Measurements from ENCODE around the gene ZRANB1. TPM values are rescaled to one million over a fixed set of nuclear protein-coding genes. Genes with fewer than 3 reads are reported as not detected.

Gene ZRANB1
- total RNA-seq, 2 donors from 2014 or later, result 15.0 to 16.0 TPM

DNA sequence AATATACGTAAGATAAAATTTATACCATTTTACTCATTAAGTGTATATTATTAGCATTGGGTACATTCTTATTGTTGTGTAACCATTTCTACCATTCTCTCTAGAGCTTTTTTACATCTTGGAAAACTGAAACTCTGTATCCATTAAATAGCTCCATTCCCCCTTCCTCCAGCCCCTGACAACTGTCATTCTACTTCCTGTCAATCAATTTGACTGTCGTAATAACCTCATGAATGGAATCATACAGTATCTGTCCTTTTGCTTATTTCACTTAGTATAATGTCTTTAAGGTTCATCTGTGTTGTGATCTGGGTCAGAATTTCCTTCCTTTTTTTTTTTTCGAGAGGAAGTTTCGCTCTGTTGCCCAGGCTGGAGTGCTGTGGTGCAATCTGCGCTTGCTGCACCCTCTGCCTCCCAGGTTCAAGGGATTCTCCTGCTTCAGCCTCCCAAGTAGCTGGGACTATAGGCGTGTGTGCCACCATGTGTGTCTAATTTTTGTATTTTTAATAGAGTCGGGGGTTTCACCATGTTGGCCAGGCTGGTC is 15.6 kb downstream of the ZRANB1 start:
- Mint-ChIP-seq H3K9me3 (no peaks in the 10 kb centered on the region), H3K36me3 (ENCODE audit: insufficient read depth in 2 of 2) (no peaks in the 10 kb centered on the region), H3K27ac (no peak overlapping the region), H3K4me1 (ENCODE audit: low read depth) (peaks cover 64% of the 10 kb centered on the region), H3K27me3 (ENCODE audit: low read depth) (no peaks in the 10 kb centered on the region), H3K4me3 (no peak overlapping the region)
- DNase-seq (no peak), ATAC-seq (replicated peaks in 1 of 2) (no peak)

- Mint-ChIP-seq H3K4me1 (ENCODE audit: low read depth) (peaks cover 59% of the 10 kb centered on the region), H3K9me3 (no peaks in the 10 kb centered on the region), H3K27ac (no peak overlapping the region), H3K4me3 (no peak overlapping the region), H3K27me3 (ENCODE audit: low read depth) (no peaks in the 10 kb centered on the region), H3K36me3 (ENCODE audit: insufficient read depth in 2 of 2) (no peaks in the 10 kb centered on the region)
- no peak for ATAC-seq (replicated peaks in 1 of 2)
- no peak for DNase-seq
These were observed 17.6 kb downstream of the ZRANB1 start for GRCh38 chr10:124959564-124959963.

GRCh38 chr10:124961248-124961570 is 19.3 kb downstream of the ZRANB1 start:
- no peak overlapping the region for H3K27ac Mint-ChIP-seq
- H3K4me1 Mint-ChIP-seq (ENCODE audit: low read depth), result peaks cover 53% of the 10 kb centered on the region
- peak overlapping the region in 1 of 2 donors; percentile 34 for H3K4me3 Mint-ChIP-seq
- no peak for DNase-seq
- H3K9me3 Mint-ChIP-seq, result no peaks in the 10 kb centered on the region
- no peaks in the 10 kb centered on the region for H3K36me3 Mint-ChIP-seq (ENCODE audit: insufficient read depth in 2 of 2)
- no peaks in the 10 kb centered on the region for H3K27me3 Mint-ChIP-seq (ENCODE audit: low read depth)
- ATAC-seq (replicated peaks in 1 of 2), result no peak

GRCh38 chr10:124962421-124962820 is 20.5 kb downstream of the ZRANB1 start:
- Mint-ChIP-seq H3K4me3 (no peak overlapping the region), H3K36me3 (ENCODE audit: insufficient read depth in 2 of 2) (peaks cover 0 to 6% of the 10 kb centered on the region in 2 donors), H3K27ac (no peak overlapping the region), H3K4me1 (ENCODE audit: low read depth) (peaks cover 45% of the 10 kb centered on the region), H3K27me3 (ENCODE audit: low read depth) (no peaks in the 10 kb centered on the region), H3K9me3 (no peaks in the 10 kb centered on the region)
- no peak for ATAC-seq (replicated peaks in 1 of 2)
- DNase-seq, result no peak

- no peak overlapping the region for H3K4me3 Mint-ChIP-seq
- ATAC-seq (replicated peaks in 1 of 2) (no peak), DNase-seq (no peak)
- H3K27me3 Mint-ChIP-seq (ENCODE audit: low read depth), result no peaks in the 10 kb centered on the region
- peaks cover 42% of the 10 kb centered on the region for H3K4me1 Mint-ChIP-seq (ENCODE audit: low read depth)
- H3K27ac Mint-ChIP-seq, result no peak overlapping the region
- H3K9me3 Mint-ChIP-seq, result no peaks in the 10 kb centered on the region
- H3K36me3 Mint-ChIP-seq (ENCODE audit: insufficient read depth in 2 of 2), result peaks cover 2 to 12% of the 10 kb centered on the region in 2 donors
These were observed 22.2 kb downstream of the ZRANB1 start for GRCh38 chr10:124963866-124964720.

- peaks cover 2 to 13% of the 10 kb centered on the region in 2 donors for H3K36me3 Mint-ChIP-seq (ENCODE audit: insufficient read depth in 2 of 2)
- peaks cover 28% of the 10 kb centered on the region for H3K4me1 Mint-ChIP-seq (ENCODE audit: low read depth)
- no peak for ATAC-seq (replicated peaks in 1 of 2)
- H3K27me3 Mint-ChIP-seq (ENCODE audit: low read depth), result no peaks in the 10 kb centered on the region
- H3K4me3 Mint-ChIP-seq, result no peak overlapping the region
- no peaks in the 10 kb centered on the region for H3K9me3 Mint-ChIP-seq
- no peak for DNase-seq
- no peak overlapping the region for H3K27ac Mint-ChIP-seq
These were observed 24.1 kb downstream of the ZRANB1 start for GRCh38 chr10:124966008-124966407.

DNA sequence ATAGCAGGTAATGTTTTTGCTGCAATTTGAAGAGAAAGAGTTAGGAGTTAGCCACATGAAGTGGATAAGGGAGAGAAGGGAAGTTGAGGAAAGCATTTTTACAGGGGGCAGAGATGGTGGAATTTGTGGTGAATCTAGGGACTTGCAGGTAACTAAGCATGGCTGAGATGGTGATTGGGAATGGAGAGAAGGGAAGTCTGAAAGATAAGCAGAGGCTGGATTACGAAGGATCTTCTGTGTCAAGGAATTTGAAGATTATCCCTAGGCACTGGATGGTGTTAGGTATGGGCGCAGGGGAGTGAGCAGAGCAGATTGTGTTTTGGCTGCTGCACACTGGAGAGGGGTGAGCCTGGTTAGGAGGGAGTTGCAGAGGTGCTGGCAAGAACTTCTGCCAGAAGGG is 25.3 kb downstream of the ZRANB1 start:
- Mint-ChIP-seq H3K4me3 (no peak overlapping the region), H3K27me3 (ENCODE audit: low read depth) (no peaks in the 10 kb centered on the region), H3K4me1 (ENCODE audit: low read depth) (peaks cover 24% of the 10 kb centered on the region), H3K36me3 (ENCODE audit: insufficient read depth in 2 of 2) (peaks cover 2 to 13% of the 10 kb centered on the region in 2 donors), H3K27ac (no peak overlapping the region), H3K9me3 (no peaks in the 10 kb centered on the region)
- no peak for ATAC-seq (replicated peaks in 1 of 2)
- no peak for DNase-seq

DNA sequence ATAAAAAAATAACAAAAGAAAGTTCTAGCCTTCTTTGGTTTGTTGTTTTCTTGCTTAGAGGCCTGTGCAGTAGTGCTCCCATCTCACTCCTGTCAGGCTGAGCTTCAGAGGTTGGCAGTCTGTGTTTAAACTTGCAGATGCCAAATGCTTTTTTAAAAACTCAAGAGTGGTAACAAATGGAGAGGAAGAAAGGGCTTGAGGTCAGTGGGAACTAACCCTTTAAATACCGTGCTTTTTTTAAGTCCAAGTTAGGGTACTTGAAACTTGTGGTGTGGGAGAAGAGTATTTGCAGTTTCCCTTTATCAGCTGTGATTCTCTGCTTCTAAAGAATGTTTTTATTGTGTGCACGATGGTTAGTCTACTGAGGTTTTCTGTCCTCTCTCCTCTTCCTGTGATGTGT is 29.4 kb downstream of the ZRANB1 start:
- Mint-ChIP-seq H3K27ac (peak overlapping the region; percentile 45), H3K9me3 (no peaks in the 10 kb centered on the region), H3K36me3 (ENCODE audit: insufficient read depth in 2 of 2) (peaks cover 2 to 17% of the 10 kb centered on the region in 2 donors), H3K4me1 (ENCODE audit: low read depth) (peaks cover 27% of the 10 kb centered on the region), H3K4me3 (no peak overlapping the region), H3K27me3 (ENCODE audit: low read depth) (no peaks in the 10 kb centered on the region)
- ATAC-seq (replicated peaks in 1 of 2) (no peak), DNase-seq (no peak)

DNA sequence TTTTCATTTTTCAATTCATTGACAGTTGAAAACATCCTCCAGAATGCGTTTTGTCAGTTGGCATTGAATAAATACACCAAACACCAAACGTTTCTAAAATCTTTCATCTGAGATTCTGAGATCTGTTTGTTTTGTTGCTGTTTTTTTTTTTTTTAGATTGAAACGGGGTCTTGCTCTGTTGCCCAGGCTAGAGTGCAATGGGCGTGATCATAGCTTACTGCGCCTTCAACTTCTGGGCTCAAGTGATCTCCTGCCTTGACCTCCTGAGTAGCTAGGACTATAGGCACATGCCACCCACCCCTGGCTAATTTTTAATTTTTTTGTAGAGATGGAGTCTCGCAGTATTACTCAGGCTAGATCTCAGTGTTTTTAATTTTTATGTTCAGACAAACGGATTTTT is 30.7 kb downstream of the ZRANB1 start:
- no peaks in the 10 kb centered on the region for H3K27me3 Mint-ChIP-seq (ENCODE audit: low read depth)
- ATAC-seq (replicated peaks in 1 of 2) (no peak), DNase-seq (no peak)
- H3K27ac Mint-ChIP-seq, result no peak overlapping the region
- H3K4me3 Mint-ChIP-seq, result no peak overlapping the region
- H3K4me1 Mint-ChIP-seq (ENCODE audit: low read depth), result peaks cover 39% of the 10 kb centered on the region
- H3K9me3 Mint-ChIP-seq, result no peaks in the 10 kb centered on the region
- H3K36me3 Mint-ChIP-seq (ENCODE audit: insufficient read depth in 2 of 2), result peaks cover 2 to 13% of the 10 kb centered on the region in 2 donors

DNA sequence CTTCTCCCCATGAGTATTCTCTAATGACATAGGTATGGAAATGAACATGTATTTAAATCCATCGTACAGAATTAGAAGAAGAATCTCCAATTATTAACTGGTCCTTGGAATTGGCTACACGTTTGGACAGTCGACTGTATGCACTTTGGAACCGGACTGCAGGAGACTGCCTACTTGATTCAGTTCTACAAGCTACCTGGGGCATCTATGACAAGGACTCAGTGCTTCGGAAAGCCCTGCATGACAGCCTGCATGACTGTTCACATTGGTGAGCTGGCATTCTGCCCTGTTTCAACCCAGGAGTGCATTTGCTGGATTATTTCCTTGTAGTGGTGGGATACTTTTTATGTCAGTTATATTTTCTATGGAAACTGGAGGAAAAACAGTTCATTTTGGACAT is 32.2 kb downstream of the ZRANB1 start:
- no peak overlapping the region for H3K27ac Mint-ChIP-seq
- H3K9me3 Mint-ChIP-seq, result no peaks in the 10 kb centered on the region
- ATAC-seq (replicated peaks in 1 of 2) (no peak), DNase-seq (no peak)
- H3K4me3 Mint-ChIP-seq, result no peak overlapping the region
- H3K36me3 Mint-ChIP-seq (ENCODE audit: insufficient read depth in 2 of 2), result peaks cover 3 to 8% of the 10 kb centered on the region in 2 donors
- H3K4me1 Mint-ChIP-seq (ENCODE audit: low read depth), result peaks cover 31% of the 10 kb centered on the region
- H3K27me3 Mint-ChIP-seq (ENCODE audit: low read depth), result no peaks in the 10 kb centered on the region

DNA sequence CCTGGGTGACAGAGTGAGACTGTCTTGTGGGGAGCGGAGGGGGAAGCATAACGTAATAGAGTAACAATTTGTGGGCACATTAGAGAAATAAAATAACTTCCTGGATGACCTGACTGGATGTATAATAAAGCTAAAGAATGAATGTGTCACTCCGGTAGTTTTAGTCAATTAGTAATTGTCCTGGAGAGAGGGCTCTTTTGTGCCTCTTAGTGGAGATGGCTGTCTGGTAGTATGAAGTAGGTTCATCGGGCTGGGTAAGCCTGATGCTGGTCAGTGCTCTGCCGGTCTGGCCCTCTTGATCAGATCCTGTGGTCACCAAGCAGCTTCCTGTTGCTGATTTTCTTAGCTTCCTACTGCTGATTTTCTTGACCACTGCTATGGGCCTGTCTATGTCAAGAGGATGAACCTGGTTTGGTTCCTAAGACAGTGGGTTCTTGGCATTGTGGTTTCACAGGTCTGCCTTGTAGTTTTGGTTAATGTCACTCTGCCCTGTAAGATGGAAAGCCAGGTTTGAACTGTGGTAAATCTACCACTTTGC is 34.1 kb downstream of the ZRANB1 start:
- peaks cover 5 to 8% of the 10 kb centered on the region in 2 donors for H3K36me3 Mint-ChIP-seq (ENCODE audit: insufficient read depth in 2 of 2)
- H3K4me1 Mint-ChIP-seq (ENCODE audit: low read depth), result peaks cover 27% of the 10 kb centered on the region
- no peaks in the 10 kb centered on the region for H3K27me3 Mint-ChIP-seq (ENCODE audit: low read depth)
- peak overlapping the region; percentile 65 for H3K27ac Mint-ChIP-seq
- DNase-seq, result peak in 1 of 2 donors; percentile 23
- H3K9me3 Mint-ChIP-seq, result no peaks in the 10 kb centered on the region
- peak; percentile 96 to 97 for ATAC-seq (replicated peaks in 1 of 2)
- H3K4me3 Mint-ChIP-seq, result no peak overlapping the region

DNA sequence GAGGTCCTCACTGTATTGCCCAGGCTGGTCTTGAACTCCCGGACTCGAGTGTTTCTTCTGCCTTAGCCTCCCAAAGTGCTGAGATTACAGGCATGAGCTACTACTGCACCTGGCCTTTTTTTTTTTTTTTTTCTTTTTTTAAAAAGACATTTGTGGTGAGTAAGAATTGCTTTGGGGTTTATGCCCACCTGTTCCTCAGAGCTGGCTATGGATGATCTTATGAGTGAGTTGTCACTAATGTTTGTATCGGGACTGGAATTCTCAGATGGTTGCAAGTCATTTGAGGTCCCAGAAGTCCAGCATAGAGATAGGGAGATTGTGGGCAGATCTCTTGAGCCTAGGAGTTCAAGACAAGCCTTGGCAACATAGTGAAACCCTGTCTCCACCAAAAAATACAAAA is 35.2 kb downstream of the ZRANB1 start:
- peaks cover 19% of the 10 kb centered on the region for H3K4me1 Mint-ChIP-seq (ENCODE audit: low read depth)
- H3K9me3 Mint-ChIP-seq, result no peaks in the 10 kb centered on the region
- H3K36me3 Mint-ChIP-seq (ENCODE audit: insufficient read depth in 2 of 2), result peaks cover 6 to 15% of the 10 kb centered on the region in 2 donors
- H3K27ac Mint-ChIP-seq, result no peak overlapping the region
- ATAC-seq (replicated peaks in 1 of 2), result no peak
- DNase-seq, result no peak
- H3K27me3 Mint-ChIP-seq (ENCODE audit: low read depth), result no peaks in the 10 kb centered on the region
- H3K4me3 Mint-ChIP-seq, result no peak overlapping the region

GRCh38 chr10:124977648-124978375 is 35.9 kb downstream of the ZRANB1 start:
- Mint-ChIP-seq H3K4me1 (ENCODE audit: low read depth) (peaks cover 19% of the 10 kb centered on the region), H3K36me3 (ENCODE audit: insufficient read depth in 2 of 2) (peaks cover 6 to 15% of the 10 kb centered on the region in 2 donors), H3K9me3 (no peaks in the 10 kb centered on the region), H3K27ac (no peak overlapping the region), H3K4me3 (no peak overlapping the region), H3K27me3 (ENCODE audit: low read depth) (no peaks in the 10 kb centered on the region)
- DNase-seq (no peak), ATAC-seq (replicated peaks in 1 of 2) (no peak)
